GM12878 (cell line): ENCODE data around the gene MAML2. TPM values are rescaled to one million over a fixed set of nuclear protein-coding genes. Genes with fewer than 3 reads are reported as not detected.

Experiments used
- ATAC-seq: fragments of 200-7000 bp; cut with Tn5 transposase; 3 replicates; pipeline ENCODE4 v1.9.1; 2020; ENCODE audit warnings: mild to moderate bottlenecking, moderate library complexity
- BruUV-seq: library from RNA; stranded (reverse); fragments of 400-500 nt; replicated peaks from 2 replicates; lab custom pipeline; 2021; lab: Mats Ljungman, UMichigan
- CTCF ChIA-PET: fragments of 300-600 bp; sonication (Branson Sonifier 250); formaldehyde crosslinking; extraction: SDS; loops from one replicate; lab custom pipeline; 2021; ENCODE audit warnings: inconsistent platforms; lab: Yijun Ruan, JAX
- POLR2A ChIA-PET: fragments of 350-600 bp; formaldehyde crosslinking; extraction: SDS; loops from one replicate; lab custom pipeline; 2021; ENCODE audit warnings: inconsistent platforms; lab: Charles Lee
- RAD21 ChIA-PET: fragments of 300-600 bp; sonication (Branson Sonifier 250); formaldehyde crosslinking; loops from one replicate; lab custom pipeline; 2023; ENCODE audit warnings: antibody characterized with exemption; ENCODE audit not compliant: unreplicated experiment; lab: Charles Lee
- SMC1A ChIA-PET: fragments of 300-600 bp; sonication (Branson Sonifier 250); formaldehyde crosslinking; loops from one replicate; lab custom pipeline; 2023; ENCODE audit not compliant: unreplicated experiment, uncharacterized antibody; lab: Charles Lee
- DNase-seq: peaks from one replicate; pipeline ENCODE4 v3.0.0-alpha.2; 2011; ENCODE audit warnings: low read depth, low spot score
- FAIRE-seq: peaks from 3 replicates; lab custom pipeline; 2011; peaks lifted over from hg19 to GRCh38; lab: Jason Lieb, UNC
- H2AFZ ChIP-seq: 2 replicates; pipeline ENCODE4 v1.6.0; 2011; ENCODE audit warnings: low read depth, low read length, control low read depth; ENCODE audit not compliant: control insufficient read depth
- H3K27ac ChIP-seq: 2 replicates; pipeline ENCODE4 v1.5.1; 2011; ENCODE audit warnings: control low read depth; ENCODE audit not compliant: control insufficient read depth, insufficient read depth
- H3K27me3 ChIP-seq, 2 experiments: replicated peaks in 1 of 2; 2 replicates each; pipeline versions ENCODE4 v1.6.0 to v1.6.1; 2011; ENCODE audit warnings: low read length in 1 of 2; ENCODE audit not compliant: control insufficient read depth in 2 of 2, insufficient read depth in 2 of 2
- H3K36me3 ChIP-seq, 2 experiments: 2 replicates each; pipeline ENCODE4 v1.5.1; 2011; ENCODE audit warnings: low read length in 1 of 2; ENCODE audit not compliant: control insufficient read depth in 2 of 2, insufficient read depth in 2 of 2
- H3K4me1 ChIP-seq: 2 replicates; pipeline ENCODE4 v1.6.1; 2011; ENCODE audit warnings: mild to moderate bottlenecking, low read length, moderate library complexity, mixed read lengths; ENCODE audit not compliant: control insufficient read depth, insufficient read depth
- H3K4me2 ChIP-seq: 2 replicates; pipeline ENCODE4 v1.6.0; 2011; ENCODE audit warnings: control low read depth; ENCODE audit not compliant: control insufficient read depth, insufficient read depth
- H3K4me3 ChIP-seq: fragments of 200-600 bp; sonication (generic); 2 replicates; pipeline ENCODE4 v1.5.1; 2016
- H3K79me2 ChIP-seq: 2 replicates; pipeline ENCODE4 v1.6.0; 2011; ENCODE audit warnings: low read length; ENCODE audit not compliant: control insufficient read depth, insufficient read depth
- H3K9ac ChIP-seq: 2 replicates; pipeline ENCODE4 v1.8.0; 2011; ENCODE audit warnings: low read length, control low read depth, mixed read lengths; ENCODE audit not compliant: control insufficient read depth, insufficient read depth
- H3K9me3 ChIP-seq: replicated peaks from 3 replicates; pipeline ENCODE4 v1.5.1; 2011; ENCODE audit warnings: mild to moderate bottlenecking, low read length; ENCODE audit not compliant: control insufficient read depth, insufficient read depth
- H4K20me1 ChIP-seq: 2 replicates; pipeline ENCODE4 v1.6.0; 2011; ENCODE audit not compliant: control insufficient read depth, insufficient read depth
- ELK1 ChIP-seq: IDR thresholded peaks from 2 replicates; pipeline ENCODE4 v1.6.1; 2012; ENCODE audit warnings: low read depth, low read length, improper control_type of control experiment
- EZH2 ChIP-seq: IDR thresholded peaks from 2 replicates; pipeline ENCODE4 v1.6.1; 2012; ENCODE audit warnings: low read depth, mild to moderate bottlenecking, control low read depth, inconsistent platforms, low read length, borderline replicate concordance; ENCODE audit not compliant: control insufficient read depth
- HDAC2 ChIP-seq: fragments of 200-600 bp; sonication (generic); IDR thresholded peaks from 2 replicates; pipeline ENCODE4 v1.6.1; 2017
- IKZF2 ChIP-seq, 2 experiments: fragments of 450-650 bp; IDR thresholded peaks; 2 replicates each; pipeline ENCODE4 v1.6.1; 2017; ENCODE audit warnings: mild to moderate bottlenecking in 2 of 2, moderate library complexity in 2 of 2
- RCOR1 ChIP-seq: conservative IDR thresholded peaks from 2 replicates; pipeline ENCODE4 v1.6.1; 2012; ENCODE audit warnings: low read depth, low read length, improper control_type of control experiment
- STAT1 ChIP-seq: fragments of 450-650 bp; conservative IDR thresholded peaks from 2 replicates; pipeline ENCODE4 v1.6.1; 2014; ENCODE audit warnings: antibody characterized with exemption, mild to moderate bottlenecking
- ZBTB4 ChIP-seq: fragments of 450-650 bp; formaldehyde crosslinking; IDR thresholded peaks from 2 replicates; pipeline ENCODE4 v1.4.0; 2022; ENCODE audit warnings: mild to moderate bottlenecking, moderate library complexity
- WGBS: methylation state at CpG from one replicate; pipeline ENCODE4 v1.1.6; 2016; ENCODE audit warnings: low lambda C conversion rate; ENCODE audit not compliant: insufficient replicate concordance, insufficient coverage; ENCODE audit errors: missing lambda C conversion rate; 5-methylcytosine and 5-hydroxymethylcytosine counted together
- in situ Hi-C: fragments of 300-500 bp; cut with MboI; formaldehyde crosslinking; loops from 9 replicates; pipeline ENCODE4 v1.14.3; 2018; ENCODE audit warnings: mixed read lengths
- intact Hi-C: fragments of 100-400 bp; cut with micrococcal nuclease; formaldehyde crosslinking; loops from one replicate; pipeline ENCODE4 v1.14.2; 2022; ENCODE audit not compliant: unreplicated experiment
- polyA plus RNA-seq, 11 experiments: library from polyadenylated mRNA; depleted of rRNA in 4 of 11; unstranded in 6 of 11; stranded (reverse) in 5 of 11; fragments of >200 nt; fragmentation: Nextera tagmentation in 4 of 11; fragmentation: Illumina TruSeq in 1 of 11; extraction: Ambion mirVana in 4 of 11; extraction: Trizol in 1 of 11; gene quantifications; 1 replicate in 1 of 11; 2 replicates in 10 of 11; pipeline versions ENCODE4 v1.2.1 to v1.2.3, GENCODE V29; 2011 to 2016; ENCODE audit warnings: inconsistent platforms in 2 of 11, missing spikeins in 2 of 11, low read depth in 1 of 11
- total RNA-seq, 4 experiments: library from RNA; depleted of rRNA in 3 of 4; stranded (reverse); fragments of >200 nt in 3 of 4; fragmentation: Illumina TruSeq in 1 of 4; extraction: Trizol in 1 of 4; gene quantifications; 2 replicates each; pipeline versions ENCODE4 v1.2.1 to v1.2.3, GENCODE V29; 2013 to 2021

MAML2 gene
- total and polyA plus RNA-seq, 10 of the 15 experiments (the other 5 are each of a cell fraction or from before 2014, with no cell fraction given): 2.5 to 15.1 (median 12.0) TPM

- TF ChIP-seq ZBTB4 (CRISPR knock-in tag) (no peak), IKZF2 (IDR thresholded peaks at IDR 0.05) (no peak), HDAC2 (no peak)
- TF ChIP-seq, all 136 proteins: peak for 0
These were observed 338.1 kb downstream of the MAML2 start (continued) for GRCh38 chr11:96004862-96005261.

- ChIA-PET POLR2A (no interaction called here), SMC1A (no interaction called here), RAD21 (no interaction called here), CTCF (no interaction called here)
- H3K4me2 ChIP-seq: no peak overlapping the region
- no peak for TF ChIP-seq ELK1
- no peak for TF ChIP-seq RCOR1
- no peak for TF ChIP-seq STAT1
- no peak for TF ChIP-seq EZH2
- no peak for FAIRE-seq
- no peaks in the 10 kb centered on the region for H4K20me1 ChIP-seq
- DNase-seq: no peak
- no peaks in the 10 kb centered on the region for H3K27me3 ChIP-seq
- no peak for ATAC-seq
- no TSS peak for BruUV-seq
- no peak overlapping the region for H2AFZ ChIP-seq
- H3K9me3 ChIP-seq: no peaks in the 10 kb centered on the region
- H3K36me3 ChIP-seq: no peaks in the 10 kb centered on the region; a peak in 1 of 4 replicates
- H3K79me2 ChIP-seq: no peaks in the 10 kb centered on the region
- 0 out of 2 replicates have a peak, but pooled peaks cover 6% of the 10 kb centered on the region for H3K4me1 ChIP-seq
- no peak overlapping the region for H3K9ac ChIP-seq
- 100% methylated on average over 1 of the region's 1 CpG for WGBS
- no peak overlapping the region for H3K27ac ChIP-seq
- no peak overlapping the region for H3K4me3 ChIP-seq
- in situ Hi-C loops: no loop called here
- intact Hi-C loops: no loop called here
These were observed 340.2 kb downstream of the MAML2 start for GRCh38 chr11:96002754-96003290.
